ENCODE measurements around the gene CNOT3. TPM values are rescaled to one million over a fixed set of nuclear protein-coding genes. Genes with fewer than 3 reads are reported as not detected.

The CNOT3 gene
- total RNA-seq, 1 donor from 2014 or later, result 20.7 TPM

GRCh38 chr19:54133957-54134590 is 3.5 kb upstream of the CNOT3 start:
- no peak for DNase-seq (ENCODE audit: low read depth)
- H3K27me3 ChIP-seq (ENCODE audit: control insufficient read depth, insufficient read depth, low read length), result no peaks in the 10 kb centered on the region
- TF ChIP-seq CTCF (IDR thresholded peaks at IDR 0.05; ENCODE audit: insufficient read depth, low read length, poor library complexity, severe bottlenecking), result no peak
- no peak overlapping the region for H3K4me3 ChIP-seq (ENCODE audit: low read depth, low read length)
- no peaks in the 10 kb centered on the region for H3K36me3 ChIP-seq (ENCODE audit: control insufficient read depth, insufficient read depth, low read length)

GRCh38 chr19:54136086-54136863 is 1.3 kb upstream of the CNOT3 start:
- Histone ChIP-seq H3K4me3 (ENCODE audit: low read depth, low read length) (peak overlapping the region; percentile 46), H3K27me3 (ENCODE audit: control insufficient read depth, insufficient read depth, low read length) (no peaks in the 10 kb centered on the region), H3K36me3 (ENCODE audit: control insufficient read depth, insufficient read depth, low read length) (no peaks in the 10 kb centered on the region)
- no peak for DNase-seq (ENCODE audit: low read depth)
- TF ChIP-seq CTCF (IDR thresholded peaks at IDR 0.05; ENCODE audit: insufficient read depth, low read length, poor library complexity, severe bottlenecking), result no peak

- Histone ChIP-seq H3K4me3 (ENCODE audit: low read depth, low read length) (peak overlapping the region; percentile 92), H3K27me3 (ENCODE audit: control insufficient read depth, insufficient read depth, low read length) (no peaks in the 10 kb centered on the region), H3K36me3 (ENCODE audit: control insufficient read depth, insufficient read depth, low read length) (no peaks in the 10 kb centered on the region)
- peak; percentile 100 for DNase-seq (ENCODE audit: low read depth)
- no peak for TF ChIP-seq CTCF (IDR thresholded peaks at IDR 0.05; ENCODE audit: insufficient read depth, low read length, poor library complexity, severe bottlenecking)
These were observed 481 bp upstream of the CNOT3 start for GRCh38 chr19:54136864-54137698.

- H3K4me3 ChIP-seq (ENCODE audit: low read depth, low read length), result peak overlapping the region; percentile 92
- H3K36me3 ChIP-seq (ENCODE audit: control insufficient read depth, insufficient read depth, low read length), result peaks cover 1% of the 10 kb centered on the region
- TF ChIP-seq CTCF (IDR thresholded peaks at IDR 0.05; ENCODE audit: insufficient read depth, low read length, poor library complexity, severe bottlenecking), result no peak
- no peaks in the 10 kb centered on the region for H3K27me3 ChIP-seq (ENCODE audit: control insufficient read depth, insufficient read depth, low read length)
- no peak for DNase-seq (ENCODE audit: low read depth)
These were observed 1.1 kb downstream of the CNOT3 start for GRCh38 chr19:54138489-54139256.

GRCh38 chr19:54141356-54141755 is 3.8 kb downstream of the CNOT3 start:
- Histone ChIP-seq H3K36me3 (ENCODE audit: control insufficient read depth, insufficient read depth, low read length) (peaks cover 1% of the 10 kb centered on the region), H3K4me3 (ENCODE audit: low read depth, low read length) (no peak overlapping the region), H3K27me3 (ENCODE audit: control insufficient read depth, insufficient read depth, low read length) (no peaks in the 10 kb centered on the region)
- no peak for DNase-seq (ENCODE audit: low read depth)
- no peak for TF ChIP-seq CTCF (IDR thresholded peaks at IDR 0.05; ENCODE audit: insufficient read depth, low read length, poor library complexity, severe bottlenecking)

Measured in kidney epithelial cell (primary cell).